HG03575 (cell line): ENCODE measurements around the gene ENAH.
"Not testable (repeated sequence)": the region's sequence is repeated elsewhere in the genome, so short reads cannot be mapped to it uniquely, and the experiment has no call there.

Experiments
- ATAC-seq: cut with Tn5 transposase; IDR thresholded peaks from one replicate; pipeline ENCODE4 v1.9.1; 2021; ENCODE audit not compliant: unreplicated experiment, insufficient number of reproducible peaks, low FRiP score; ENCODE audit errors: extremely low read depth

The ENAH gene

DNA sequence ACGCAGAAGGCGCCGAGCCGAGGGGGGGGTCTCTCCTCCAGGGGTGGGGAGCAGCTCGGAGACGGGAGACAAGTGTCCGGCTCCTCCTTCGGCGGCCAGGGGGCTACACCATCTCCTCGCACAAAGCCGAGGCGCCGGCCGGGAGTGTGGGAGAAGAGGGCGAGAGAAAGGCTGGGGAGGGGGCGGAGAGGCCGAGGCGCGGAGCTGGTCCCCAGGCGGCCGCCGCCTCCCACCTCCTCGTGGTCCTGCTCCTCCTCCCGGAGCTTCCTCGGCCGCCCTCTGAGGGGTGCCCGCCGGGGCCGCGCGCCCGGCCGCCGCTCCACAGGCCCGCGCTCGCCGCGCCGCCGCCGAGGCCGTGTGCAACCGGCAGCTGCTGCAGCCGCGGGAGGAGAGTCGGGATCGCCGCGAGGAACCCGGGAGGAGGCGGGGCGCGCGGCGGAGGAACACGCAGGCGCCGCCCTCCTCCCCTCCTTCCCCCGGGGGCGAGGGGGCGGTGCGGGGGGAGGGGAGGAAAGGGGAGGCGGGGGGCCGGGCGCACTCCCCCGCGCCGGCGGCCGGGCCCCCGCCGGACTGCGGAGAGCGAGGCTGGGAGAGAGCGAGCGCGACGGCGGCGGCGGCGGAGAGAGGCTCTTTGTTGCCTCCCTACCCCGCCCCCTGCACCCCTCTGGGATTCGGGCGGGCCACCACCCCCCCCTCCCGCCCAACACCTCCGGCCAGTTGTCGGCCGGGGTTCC is at the start of gene ENAH:
ENAH (minus strand) TSS at position 395 of the 734 bp plus-strand sequence. CDS start 433 bp downstream, outside the sequence.
- ATAC-seq: no peak

DNA sequence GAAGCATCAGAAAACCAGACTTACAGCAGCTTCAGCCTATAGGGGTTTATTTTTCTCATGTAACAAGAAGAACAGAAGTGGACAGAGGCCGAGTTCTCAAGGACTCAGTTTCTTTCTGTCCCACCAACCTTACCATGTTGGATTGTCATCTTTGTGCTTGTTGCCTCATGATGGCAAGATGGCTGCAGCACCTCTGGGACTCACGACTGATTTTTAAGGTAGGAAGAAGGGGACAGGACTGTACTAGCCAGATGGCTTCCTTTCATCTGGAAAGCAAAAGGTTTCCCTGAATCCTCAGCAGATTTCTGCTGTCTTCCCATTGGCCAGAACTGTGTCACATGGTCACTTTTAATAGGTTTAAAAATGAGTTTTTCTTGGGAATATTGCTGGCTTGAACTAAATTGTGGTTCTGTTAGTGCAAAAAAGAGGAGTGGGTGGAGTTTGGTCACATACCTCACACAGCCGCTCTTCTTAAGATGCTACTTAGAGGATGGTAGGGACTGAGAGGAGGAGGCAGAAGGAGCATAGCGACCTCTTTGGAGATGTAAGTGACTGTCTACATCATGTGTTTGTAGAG is 48.1 kb upstream of the ENAH start:
- no peak for ATAC-seq

DNA sequence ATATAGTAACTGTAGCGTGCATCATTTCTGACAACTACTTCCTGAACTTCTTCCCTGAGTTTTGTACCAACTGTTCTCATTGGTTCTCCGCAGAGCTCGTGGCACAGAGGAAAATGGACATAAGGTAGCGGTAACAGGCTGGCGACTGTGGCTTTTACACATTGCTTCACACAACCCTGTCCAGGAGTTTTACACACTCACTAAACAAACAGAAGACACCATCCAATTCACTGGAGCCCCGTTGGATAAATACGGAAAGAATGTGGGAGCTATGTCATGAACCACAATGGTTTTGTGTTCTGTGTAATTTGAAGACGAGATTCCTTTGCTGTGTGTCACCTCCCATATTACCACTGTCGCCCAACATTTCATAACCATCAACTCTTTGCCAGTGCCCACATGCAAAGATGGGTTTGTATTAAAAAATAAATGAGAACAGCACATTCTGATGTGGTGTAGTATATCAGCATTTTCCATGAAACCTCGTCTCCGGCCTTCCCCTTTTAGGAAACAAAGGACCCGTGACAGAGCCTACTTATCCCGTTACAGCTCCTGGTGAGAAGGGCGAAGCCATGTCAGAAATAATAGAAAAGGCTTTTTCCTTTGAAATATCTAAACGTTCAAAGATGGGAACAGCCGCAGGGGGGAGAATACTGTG is 47.4 kb upstream of the ENAH start:
- ATAC-seq: no peak

DNA sequence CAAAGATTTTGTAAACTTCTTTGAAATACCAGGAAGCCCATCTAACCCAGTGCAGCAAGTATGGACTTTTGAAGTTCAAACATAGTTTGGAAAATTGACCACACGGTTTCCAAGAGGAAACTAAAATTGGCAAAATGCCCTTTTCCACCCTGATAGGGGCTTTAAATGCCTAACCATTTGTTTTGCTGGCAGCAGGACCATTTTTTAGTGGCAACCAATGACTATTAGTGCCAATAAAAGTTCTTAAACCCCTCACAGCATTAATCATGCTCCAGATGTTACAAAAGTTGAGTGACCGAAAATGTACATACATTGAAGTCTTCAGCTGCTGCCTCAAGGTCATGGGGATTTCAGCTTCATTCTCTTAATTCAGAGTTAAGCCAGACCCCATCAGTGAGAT is 46.4 kb upstream of the ENAH start:
- no peak for ATAC-seq

DNA sequence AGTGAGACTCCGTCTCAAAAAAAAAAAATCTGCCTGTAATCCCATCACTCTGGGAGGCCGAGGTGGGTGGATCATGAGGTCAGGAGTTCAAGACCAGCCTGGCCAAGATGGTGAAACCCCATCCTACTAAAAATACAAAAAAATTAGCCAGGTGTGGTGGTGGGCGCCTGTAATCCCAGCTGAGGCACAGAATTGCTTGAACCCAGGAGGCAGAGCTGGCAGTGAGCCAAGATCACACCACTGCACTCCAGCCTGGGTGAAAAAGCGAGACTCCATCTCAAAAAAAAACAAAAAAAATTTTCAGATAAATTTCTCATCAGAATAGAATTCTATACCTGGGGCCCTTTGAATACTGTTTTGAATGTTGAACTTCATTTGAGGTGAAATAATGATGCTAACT is 45.3 kb upstream of the ENAH start:
- ATAC-seq: not testable (repeated sequence)

DNA sequence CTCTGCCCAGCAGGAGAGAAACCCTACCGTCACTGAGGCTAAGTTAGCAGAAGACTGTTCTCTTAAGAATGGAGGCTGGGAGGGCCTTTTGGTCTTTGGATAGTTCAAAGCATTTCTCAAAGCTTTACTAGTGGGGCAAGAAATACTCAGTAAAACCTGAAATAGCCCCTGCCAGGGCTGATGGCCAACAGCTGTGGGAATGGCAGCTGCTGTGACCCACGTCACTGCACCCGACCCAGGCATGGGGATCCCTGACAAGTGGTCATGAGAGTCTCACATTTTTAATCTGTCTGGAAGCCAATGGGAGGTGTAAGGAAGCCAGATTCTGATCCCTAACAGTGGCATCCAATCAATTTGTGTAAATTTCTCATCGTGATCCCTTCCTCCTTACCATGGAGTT is 44.5 kb upstream of the ENAH start:
- ATAC-seq: no peak

DNA sequence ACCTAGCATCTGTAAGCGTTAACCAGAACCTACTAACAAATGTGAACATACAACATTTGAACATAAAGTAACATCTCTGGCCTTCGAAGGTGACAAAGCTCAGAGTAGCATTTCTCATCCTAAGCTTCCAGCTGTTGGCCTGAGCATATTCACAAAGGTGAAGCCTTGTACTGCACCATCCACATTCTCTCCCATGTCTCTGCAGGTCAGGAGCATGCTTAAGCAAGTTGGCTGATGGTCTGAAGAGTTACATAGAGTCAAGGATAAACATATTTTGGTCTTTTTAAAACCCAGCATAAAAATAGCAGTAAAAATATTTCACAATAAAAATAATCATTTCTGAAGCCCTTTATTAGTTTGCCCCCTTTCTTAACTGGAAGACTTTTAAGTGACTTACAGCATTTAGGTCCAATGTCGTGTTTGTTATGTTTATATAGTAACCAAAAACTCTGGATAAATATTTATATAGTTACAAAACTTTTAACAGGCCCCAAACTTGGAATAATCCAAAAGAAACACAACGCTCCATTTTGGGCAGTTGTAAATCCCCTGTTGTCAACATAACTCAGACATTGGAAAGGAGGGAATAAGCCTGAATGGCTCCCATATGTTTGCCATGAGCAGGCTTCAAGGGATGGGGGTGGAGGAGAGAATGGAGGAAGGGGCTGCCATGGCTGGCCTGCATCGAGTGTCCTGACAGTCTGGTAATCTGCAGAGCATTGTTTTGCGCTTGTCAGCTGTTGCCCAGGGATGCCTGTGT is 42.8 kb upstream of the ENAH start:
- ATAC-seq: no peak

DNA sequence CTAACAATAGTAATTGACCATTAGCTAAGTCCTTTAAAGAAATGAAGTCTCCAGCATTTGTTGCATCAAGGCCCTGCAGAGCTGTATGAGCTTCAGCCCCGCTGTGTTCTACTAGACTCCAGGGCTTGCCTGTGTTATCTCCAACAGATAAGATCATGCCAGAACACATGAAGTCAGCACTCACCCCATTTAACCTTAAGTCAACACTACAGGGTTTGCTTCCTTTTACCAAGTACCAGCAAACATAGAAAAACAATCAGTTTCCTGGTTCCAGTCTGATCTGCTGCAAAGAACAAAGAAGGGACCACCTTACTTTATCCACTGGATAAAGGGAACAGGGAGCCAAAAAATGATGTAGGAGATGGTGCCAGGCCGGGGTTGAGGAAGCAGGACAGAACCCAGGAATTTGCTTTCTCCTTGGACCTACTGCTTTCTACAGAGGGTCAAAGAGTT is 41.3 kb upstream of the ENAH start:
- ATAC-seq: no peak

DNA sequence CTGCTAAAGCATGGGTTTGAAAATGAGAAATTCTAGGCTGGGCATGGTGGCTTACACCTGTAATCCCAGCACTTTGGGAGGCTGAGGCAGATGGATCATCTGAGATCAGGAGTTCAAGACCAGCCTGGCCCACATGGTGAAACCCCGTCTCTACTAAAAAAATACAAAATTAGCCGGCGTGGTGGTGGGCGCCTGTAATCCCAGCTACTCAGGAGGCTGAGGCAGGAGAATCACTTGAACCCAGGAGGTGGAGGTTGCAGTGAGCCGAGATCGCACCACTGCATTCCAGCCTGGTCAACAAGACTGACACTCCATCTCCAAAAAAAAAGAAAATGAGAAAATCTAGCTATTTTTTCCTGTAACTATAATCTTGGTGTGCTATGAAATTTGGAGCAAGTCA is 40.8 kb upstream of the ENAH start:
- not testable (repeated sequence) for ATAC-seq

DNA sequence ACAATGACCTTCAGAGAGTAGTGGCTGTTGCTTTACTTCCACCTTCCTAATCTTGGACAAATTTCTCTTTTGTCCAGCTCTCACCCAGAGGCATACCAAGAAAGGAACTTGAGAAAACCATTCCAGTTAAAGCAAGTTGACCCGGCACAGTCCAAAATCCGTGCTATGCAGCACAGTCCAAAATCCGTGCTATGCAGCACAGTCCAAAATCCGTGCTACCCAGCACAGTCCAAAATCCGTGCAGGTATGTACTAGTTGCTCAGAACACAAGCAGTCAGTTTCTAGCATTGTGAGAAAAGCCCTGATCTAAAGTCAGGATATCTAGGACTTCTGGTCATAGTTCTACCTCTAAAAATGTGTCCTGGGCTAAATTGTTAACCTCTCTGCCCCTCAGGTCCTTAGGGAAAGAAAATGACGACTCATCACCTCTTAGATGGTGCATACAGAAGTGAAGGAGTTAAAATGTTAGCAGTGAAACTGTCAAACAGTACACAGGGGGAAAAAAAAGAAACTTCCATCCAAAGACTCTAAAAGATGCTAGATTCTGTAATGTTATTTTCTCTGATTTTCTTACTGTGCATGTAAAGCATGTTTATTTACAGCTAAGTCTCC is 40.3 kb upstream of the ENAH start:
- ATAC-seq: no peak

DNA sequence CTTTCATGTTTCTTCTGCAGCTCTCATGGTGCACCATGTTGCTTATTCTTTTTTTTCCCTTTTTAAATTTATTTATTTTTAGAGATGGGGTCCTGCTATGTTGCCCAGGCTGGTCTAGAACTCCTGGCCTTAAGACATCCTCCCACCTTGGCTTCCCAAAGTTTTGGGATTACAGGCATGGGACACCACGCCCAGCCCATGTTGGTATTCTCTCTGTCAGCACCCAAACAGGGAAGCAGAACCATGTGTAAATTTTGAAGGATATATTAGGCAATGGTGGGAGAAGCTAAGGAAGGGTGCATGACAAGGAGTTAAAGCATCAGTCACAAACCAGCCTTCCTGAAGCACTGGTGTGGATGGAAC is 39.6 kb upstream of the ENAH start:
- ATAC-seq: no peak

DNA sequence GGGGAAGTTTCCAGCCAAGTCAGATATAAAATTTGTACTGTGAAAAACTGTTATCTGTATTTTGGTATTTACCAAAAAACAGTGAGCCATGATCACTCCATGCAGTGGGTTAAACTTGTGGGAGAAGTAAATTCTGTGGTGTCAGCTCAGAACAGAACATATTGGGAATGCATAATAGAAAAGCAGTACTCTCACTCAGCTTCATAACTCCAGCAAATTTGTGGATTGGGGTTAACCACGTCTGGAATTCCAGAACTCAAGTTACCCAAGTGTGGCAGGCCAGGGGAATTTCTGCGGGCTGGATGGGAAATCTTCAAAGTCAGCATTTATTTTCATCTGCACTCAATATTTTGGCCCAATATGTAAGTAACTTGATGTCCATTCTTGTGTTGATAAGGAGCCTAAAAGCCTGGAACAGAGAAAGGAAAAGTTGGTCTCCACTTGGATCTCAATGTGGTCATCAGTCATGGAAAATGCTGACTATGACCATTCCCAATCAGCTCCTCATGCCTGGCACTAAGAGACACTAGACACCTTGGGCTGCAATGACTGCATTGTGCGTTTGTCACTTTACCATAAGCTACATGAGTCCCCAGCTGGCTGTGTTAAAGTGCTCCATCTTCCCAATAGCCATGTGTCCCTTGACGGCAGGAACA is 39.1 kb upstream of the ENAH start:
- ATAC-seq: no peak

DNA sequence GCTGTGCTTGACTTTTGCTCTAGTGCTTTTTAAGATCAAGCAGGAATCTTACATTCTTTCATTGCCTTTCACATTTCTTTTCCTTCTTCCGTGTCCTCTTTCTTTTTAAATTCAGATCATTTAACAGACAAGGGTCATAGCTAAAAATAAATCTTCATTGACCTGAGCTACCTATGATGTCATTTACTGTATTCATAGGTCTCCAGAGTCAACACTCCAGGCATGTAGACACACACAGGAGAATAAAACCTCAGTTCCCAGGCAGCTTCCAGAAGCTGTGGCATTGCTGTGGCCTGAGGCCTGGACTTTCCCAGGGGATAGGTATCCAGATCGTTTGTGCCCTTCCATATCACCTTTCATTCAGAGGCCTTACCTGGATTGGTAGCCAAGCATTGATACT is 38.5 kb upstream of the ENAH start:
- no peak for ATAC-seq

DNA sequence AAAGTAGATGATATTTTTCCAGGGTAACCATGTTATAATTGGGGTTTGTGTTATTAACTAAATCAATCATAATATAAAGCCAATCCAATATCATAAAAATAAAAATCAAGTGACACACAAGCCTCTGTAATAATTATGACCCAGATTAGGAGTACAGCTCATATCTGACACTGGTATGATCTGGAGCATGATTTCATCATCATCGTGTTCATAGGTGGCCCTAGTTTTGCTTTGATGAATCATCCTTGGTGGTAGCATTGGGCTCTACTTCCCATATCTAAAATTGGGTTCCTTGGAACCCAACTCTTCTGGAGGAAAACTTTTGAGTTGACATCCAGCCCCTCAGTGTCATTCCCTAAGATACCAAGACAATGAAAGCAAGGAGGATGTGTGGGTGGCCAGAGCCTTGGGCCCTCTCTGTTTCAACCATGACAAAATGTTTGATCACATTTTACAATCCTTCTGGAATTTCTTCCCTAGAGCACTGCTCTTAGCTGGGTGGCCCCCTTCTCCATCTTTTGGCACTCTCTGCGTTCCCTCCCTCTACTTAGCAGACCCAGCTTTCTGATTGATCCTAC is 37.0 kb upstream of the ENAH start:
- ATAC-seq: no peak

DNA sequence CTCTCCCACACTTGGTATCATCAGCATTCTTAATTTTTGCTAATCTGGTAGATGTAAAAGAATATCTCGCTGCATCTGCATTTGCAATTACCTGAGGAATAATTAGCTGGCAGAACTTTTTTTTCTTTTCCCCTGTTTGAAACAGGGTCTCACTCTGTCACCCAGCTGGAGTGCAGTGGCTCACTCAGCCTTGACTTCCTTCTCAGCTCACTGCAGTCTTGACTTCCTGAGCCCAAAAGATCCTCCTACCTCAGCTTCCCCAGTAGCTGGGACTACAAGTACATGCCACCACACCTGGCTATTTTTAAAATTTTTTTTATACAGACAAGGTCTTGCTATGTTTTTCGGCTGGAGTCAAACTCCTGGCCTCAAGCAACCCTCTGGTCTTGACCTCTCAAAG is 35.4 kb upstream of the ENAH start:
- ATAC-seq: no peak

DNA sequence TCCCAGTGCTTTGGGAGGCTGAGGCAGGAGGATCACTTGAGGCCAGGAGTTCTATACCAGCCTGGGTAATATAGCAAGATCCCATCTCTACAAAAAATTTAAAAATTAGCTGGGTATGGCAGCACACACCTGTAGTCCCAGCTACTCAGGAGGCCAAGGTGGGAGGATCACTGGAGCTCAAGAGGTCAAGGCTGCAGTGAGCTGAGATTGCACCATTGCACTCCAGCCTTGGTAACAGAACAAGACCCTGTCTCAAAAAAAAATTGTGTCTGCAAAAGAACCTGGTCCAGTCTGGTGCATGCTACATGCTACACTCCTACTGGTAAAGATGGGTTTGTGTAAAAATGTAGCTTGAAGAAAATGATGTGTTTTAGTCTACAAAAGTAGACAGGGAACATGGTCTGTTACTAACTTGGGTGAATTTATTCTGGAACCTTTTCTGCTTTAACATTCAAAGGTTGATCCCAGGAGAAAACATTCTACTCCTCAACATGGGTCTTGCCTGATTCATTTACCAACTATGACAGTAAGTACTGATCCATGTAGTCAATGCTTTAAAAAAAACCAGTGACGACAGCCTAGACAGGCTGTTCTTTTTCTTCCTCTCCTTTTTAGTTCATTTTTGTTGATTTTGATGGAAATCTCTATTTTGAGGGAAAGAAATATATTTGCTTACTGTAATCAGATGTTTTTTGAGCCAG is 32.7 kb upstream of the ENAH start:
- no peak for ATAC-seq

DNA sequence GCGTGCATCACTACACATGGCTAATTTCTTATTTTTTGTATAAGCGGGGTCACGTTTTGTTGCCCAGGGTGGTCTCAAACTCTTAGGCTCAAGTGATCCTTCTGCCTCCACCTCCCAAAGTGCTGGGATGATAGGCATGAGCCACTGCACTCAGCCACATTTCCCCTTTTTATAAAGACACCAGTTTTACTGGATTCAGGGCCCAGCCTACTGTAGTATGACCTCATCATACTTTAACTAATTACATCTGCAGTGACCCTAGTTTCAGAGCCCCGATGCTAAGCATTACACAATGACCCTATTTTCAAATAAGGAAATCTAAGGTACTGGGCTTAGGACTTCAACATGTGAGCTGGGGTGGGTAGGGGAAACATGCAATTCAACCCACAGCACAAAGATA is 31.8 kb upstream of the ENAH start:
- ATAC-seq: no peak

DNA sequence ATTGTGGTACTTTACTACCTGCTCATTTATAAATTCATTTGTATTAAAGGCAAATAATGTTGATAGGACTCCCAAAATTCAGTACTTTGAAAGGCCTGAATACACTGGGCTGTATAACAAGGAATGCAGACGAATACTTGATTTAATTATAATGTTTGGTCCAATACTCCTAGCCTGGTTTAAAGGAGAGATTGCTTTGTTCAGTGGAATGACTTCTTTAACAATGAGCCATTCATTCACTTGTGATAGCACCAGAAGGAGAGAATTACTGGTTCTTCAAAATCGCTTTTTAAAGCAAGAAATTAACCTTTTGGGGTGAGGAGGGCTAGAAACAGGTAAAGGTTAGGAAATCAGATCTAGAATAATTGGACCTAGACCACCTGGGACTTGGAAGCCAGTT is 28.3 kb upstream of the ENAH start:
- ATAC-seq: no peak
